Neuronal stem cell (in vitro differentiated cells): ENCODE results near the gene SLC2A6.
A peak's percentile ranks its signal among the peaks of the same experiment; 100 is the strongest.

Source experiments
- DNase-seq: peaks from one replicate; pipeline ENCODE4 v3.0.0-alpha.2; 2013; ENCODE audit warnings: low spot score
- H2AFZ ChIP-seq: one replicate; pipeline ENCODE4 v1.6.1; 2013; ENCODE audit warnings: mild to moderate bottlenecking, low read length, inconsistent platforms
- H2AK5ac ChIP-seq: 2 replicates; pipeline ENCODE4 v1.6.1; 2013; ENCODE audit warnings: low read depth, mild to moderate bottlenecking, inconsistent platforms, low read length, moderate library complexity, mixed read lengths
- H2BK120ac ChIP-seq: 2 replicates; pipeline ENCODE4 v1.6.1; 2013; ENCODE audit warnings: low read depth, mild to moderate bottlenecking, inconsistent platforms, low read length, moderate library complexity, mixed read lengths
- H2BK12ac ChIP-seq: one replicate; pipeline ENCODE4 v1.6.1; 2013; ENCODE audit warnings: low read length, inconsistent platforms
- H2BK15ac ChIP-seq: 2 replicates; pipeline ENCODE4 v1.6.1; 2013; ENCODE audit warnings: mild to moderate bottlenecking, low read length, inconsistent platforms, mixed read lengths
- H2BK5ac ChIP-seq: one replicate; pipeline ENCODE4 v1.6.1; 2013; ENCODE audit warnings: inconsistent platforms, mild to moderate bottlenecking, low read length, moderate library complexity
- H3K14ac ChIP-seq: one replicate; pipeline ENCODE4 v1.6.1; 2013; ENCODE audit warnings: low read length, inconsistent platforms
- H3K18ac ChIP-seq: 2 replicates; pipeline ENCODE4 v1.6.1; 2013; ENCODE audit warnings: low read length, inconsistent platforms
- H3K23ac ChIP-seq: 2 replicates; pipeline ENCODE4 v1.6.1; 2013; ENCODE audit warnings: low read depth, mild to moderate bottlenecking, mixed read lengths, low read length, inconsistent platforms; ENCODE audit not compliant: poor library complexity
- H3K27ac ChIP-seq: replicated peaks from 3 replicates; pipeline ENCODE4 v1.5.1; 2013; ENCODE audit warnings: low read length, inconsistent platforms
- H3K27me3 ChIP-seq, 3 experiments: 2 replicates each; pipeline ENCODE4 v1.6.1; 2013; ENCODE audit warnings: low read length in 3 of 3, mild to moderate bottlenecking in 2 of 3, inconsistent platforms in 1 of 3, low read depth in 1 of 3, mixed read lengths in 1 of 3, moderate library complexity in 1 of 3; ENCODE audit not compliant: control insufficient read depth in 3 of 3, insufficient read depth in 3 of 3
- H3K36me3 ChIP-seq, 2 donors: replicated peaks in 1 of 2; 2 replicates each; pipeline ENCODE4 v1.6.1; 2013; ENCODE audit warnings: low read length in 2 of 2; ENCODE audit not compliant: control insufficient read depth in 2 of 2, insufficient read depth in 2 of 2
- H3K4ac ChIP-seq: 2 replicates; pipeline ENCODE4 v1.6.1; 2013; ENCODE audit warnings: inconsistent platforms, mild to moderate bottlenecking, low read length, moderate library complexity
- H3K4me1 ChIP-seq, 2 donors: 1 replicate in 1 of 2; 2 replicates in 1 of 2; pipeline ENCODE4 v1.6.1; 2013; ENCODE audit warnings: low read length in 2 of 2, low read depth in 1 of 2; ENCODE audit not compliant: control insufficient read depth in 2 of 2, insufficient read depth in 1 of 2
- H3K4me2 ChIP-seq: one replicate; pipeline ENCODE4 v1.6.1; 2013; ENCODE audit warnings: mild to moderate bottlenecking, low read length, inconsistent platforms; ENCODE audit not compliant: insufficient read depth, poor library complexity, severe bottlenecking
- H3K4me3 ChIP-seq, 2 donors: 2 replicates each; pipeline ENCODE4 v1.5.1; 2013; ENCODE audit warnings: low read length in 2 of 2, mild to moderate bottlenecking in 2 of 2, inconsistent platforms in 1 of 2, moderate library complexity in 1 of 2
- H3K79me1 ChIP-seq: one replicate; pipeline ENCODE4 v1.6.1; 2013; ENCODE audit warnings: low read depth, mild to moderate bottlenecking, inconsistent platforms, low read length, moderate library complexity
- H3K9ac ChIP-seq: one replicate; pipeline ENCODE4 v1.6.1; 2013; ENCODE audit warnings: mild to moderate bottlenecking, low read depth, low read length, inconsistent platforms; ENCODE audit not compliant: poor library complexity
- H3K9me3 ChIP-seq, 2 donors: replicated peaks in 1 of 2; 2 replicates each; pipeline versions ENCODE3 to v1.6.1; 2013; ENCODE audit warnings: low read length in 2 of 2, mild to moderate bottlenecking in 2 of 2, inconsistent platforms in 1 of 2, low read depth in 1 of 2, mixed read lengths in 1 of 2, moderate library complexity in 1 of 2; ENCODE audit not compliant: control insufficient read depth in 2 of 2, insufficient read depth in 1 of 2
- H4K8ac ChIP-seq: one replicate; pipeline ENCODE4 v1.6.1; 2013; ENCODE audit warnings: low read depth, mild to moderate bottlenecking, inconsistent platforms, low read length, moderate library complexity
- H4K91ac ChIP-seq: one replicate; pipeline ENCODE4 v1.6.1; 2013; ENCODE audit warnings: low read length, low read depth, mild to moderate bottlenecking, inconsistent platforms; ENCODE audit not compliant: poor library complexity
- WGBS, 2 donors: extraction: QIAGEN DNeasy Blood & Tissue Kit; methylation state at CpG; one replicate each; pipeline ENCODE4 v1.1.7; 2013; ENCODE audit warnings: missing lambda C conversion rate in 2 of 2, mixed read lengths in 1 of 2; ENCODE audit not compliant: insufficient read length in 2 of 2, insufficient replicate concordance in 1 of 2; ENCODE audit errors: extremely low coverage in 2 of 2; 5-methylcytosine and 5-hydroxymethylcytosine counted together

SLC2A6 gene

GRCh38 chr9:133443248-133443647 lies 35.7 kb downstream of the SLC2A6 start:
- no peaks in the 10 kb centered on the region for H3K79me1 ChIP-seq
- no peak overlapping the region for H2BK15ac ChIP-seq
- H3K4ac ChIP-seq, result no peak overlapping the region
- H3K14ac ChIP-seq, result no peak overlapping the region
- peak overlapping the region; percentile 78 for H3K23ac ChIP-seq
- H2BK12ac ChIP-seq, result peak overlapping the region; percentile 58
- DNase-seq, result no peak
- no peak overlapping the region for H3K4me3 ChIP-seq
- H2BK120ac ChIP-seq, result no peak overlapping the region
- no peaks in the 10 kb centered on the region for H3K4me1 ChIP-seq
- no CpG with 5 or more reads among the region's 15 CpGs for WGBS, 2 donors
- H3K9me3 ChIP-seq, result no peaks in the 10 kb centered on the region
- H2AK5ac ChIP-seq, result no peak overlapping the region
- H3K18ac ChIP-seq, result no peak overlapping the region
- peak overlapping the region; percentile 68 for H4K91ac ChIP-seq
- H3K36me3 ChIP-seq, result no peaks in the 10 kb centered on the region
- H3K4me2 ChIP-seq, result no peak overlapping the region
- H2BK5ac ChIP-seq, result peak overlapping the region; percentile 2
- H2AFZ ChIP-seq, result no peak overlapping the region
- H4K8ac ChIP-seq, result no peak overlapping the region
- H3K27ac ChIP-seq, result no peak overlapping the region
- no peaks in the 10 kb centered on the region for H3K27me3 ChIP-seq
- H3K9ac ChIP-seq, result peak overlapping the region; percentile 37

GRCh38 chr9:133441571-133441970 lies 37.3 kb downstream of the SLC2A6 start:
- Histone ChIP-seq H2AFZ (no peak overlapping the region), H3K14ac (no peak overlapping the region)
- WGBS, 2 donors, result no CpG with 5 or more reads among the region's 5 CpGs

GRCh38 chr9:133440874-133441273 lies 38.0 kb downstream of the SLC2A6 start:
- no peak for DNase-seq
- Histone ChIP-seq H2BK5ac (peak overlapping the region; percentile 71), H2AFZ (no peak overlapping the region), H3K23ac (peak overlapping the region; percentile 34), H3K14ac (no peak overlapping the region), H3K9me3 (no peaks in the 10 kb centered on the region), H2AK5ac (no peak overlapping the region), H3K4ac (no peak overlapping the region), H2BK15ac (no peak overlapping the region), H4K8ac (no peak overlapping the region), H3K9ac (peak overlapping the region; percentile 77), H3K4me3 (no peak overlapping the region), H4K91ac (no peak overlapping the region), H3K18ac (no peak overlapping the region), H3K4me1 (no peaks in the 10 kb centered on the region), H2BK120ac (no peak overlapping the region), H3K27ac (no peak overlapping the region), H3K79me1 (no peaks in the 10 kb centered on the region), H3K4me2 (no peak overlapping the region), H3K27me3 (no peaks in the 10 kb centered on the region), H2BK12ac (peak overlapping the region; percentile 30), H3K36me3 (no peaks in the 10 kb centered on the region)
- no CpG with 5 or more reads among the region's 12 CpGs for WGBS, 2 donors

More at GRCh38 chr9:133441571-133441970, 37.3 kb downstream of the SLC2A6 start:
- Histone ChIP-seq H2BK120ac (no peak overlapping the region), H3K4me2 (no peak overlapping the region), H3K4me3 (no peak overlapping the region), H3K9me3 (no peaks in the 10 kb centered on the region), H3K27me3 (no peaks in the 10 kb centered on the region), H4K91ac (no peak overlapping the region), H3K4ac (no peak overlapping the region), H2AK5ac (peak overlapping the region; percentile 25), H3K27ac (no peak overlapping the region), H3K36me3 (no peaks in the 10 kb centered on the region), H3K9ac (no peak overlapping the region), H3K79me1 (no peaks in the 10 kb centered on the region), H3K18ac (no peak overlapping the region), H2BK5ac (no peak overlapping the region), H4K8ac (no peak overlapping the region), H3K4me1 (no peaks in the 10 kb centered on the region), H2BK15ac (no peak overlapping the region), H3K23ac (no peak overlapping the region), H2BK12ac (no peak overlapping the region)
- no peak for DNase-seq

GRCh38 chr9:133439337-133439736 lies 39.6 kb downstream of the SLC2A6 start:
- no peak overlapping the region for H3K4me2 ChIP-seq

More at GRCh38 chr9:133439337-133439736, 39.6 kb downstream of the SLC2A6 start:
- Histone ChIP-seq H2AFZ (no peak overlapping the region), H3K14ac (no peak overlapping the region), H2BK12ac (no peak overlapping the region), H2BK5ac (no peak overlapping the region), H3K27me3 (no peaks in the 10 kb centered on the region), H3K79me1 (no peaks in the 10 kb centered on the region), H3K4me3 (no peak overlapping the region), H3K27ac (no peak overlapping the region), H3K18ac (no peak overlapping the region), H3K4me1 (no peaks in the 10 kb centered on the region), H4K91ac (no peak overlapping the region), H3K9ac (no peak overlapping the region), H3K4ac (no peak overlapping the region), H4K8ac (no peak overlapping the region), H3K23ac (no peak overlapping the region), H2BK120ac (no peak overlapping the region), H2AK5ac (no peak overlapping the region), H3K36me3 (no peaks in the 10 kb centered on the region), H3K9me3 (no peaks in the 10 kb centered on the region), H2BK15ac (no peak overlapping the region)
- no peak for DNase-seq
- no CpG with 5 or more reads among the region's 4 CpGs for WGBS, 2 donors
